ENCODE results near the gene TSC22D2. TPM values are rescaled to one million over a fixed set of nuclear protein-coding genes. Genes with fewer than 3 reads are reported as not detected.

The TSC22D2 gene
- total RNA-seq, 4 donors from 2014 or later = 19.8 to 59.7 (median 29.5) TPM

DNA sequence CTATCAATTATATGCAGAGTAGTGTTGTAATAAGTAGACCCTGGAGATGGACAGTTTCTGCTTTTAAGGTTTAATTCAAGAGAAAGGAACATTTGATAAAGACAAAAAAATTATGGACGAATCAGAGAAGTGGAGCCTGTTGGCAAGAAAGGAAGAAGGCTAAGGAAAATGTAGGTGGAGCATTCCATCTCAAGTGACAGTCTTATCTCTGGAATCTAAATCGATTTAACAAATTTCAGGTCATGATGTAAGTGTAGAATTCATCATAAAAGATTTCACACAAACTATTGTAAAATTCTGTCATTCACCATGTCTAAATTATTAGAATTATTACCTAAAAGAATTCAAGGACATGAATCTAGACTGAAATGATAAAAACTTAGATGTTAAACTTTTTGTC, 36.3 kb downstream of the TSC22D2 start:
- intact Hi-C loops (cut with DNase I; ENCODE audit: low total_unique reads) (no loop called here), in situ Hi-C loops (cut with MboI; ENCODE audit: low pct_ligation_motif_present in 1 of 4, low pct_unique_long_range_greater_than_20kb in 1 of 4, low sequenced_read_pairs in 3 of 4) (no loop called here)
- Histone ChIP-seq H3K36me3 (no peaks in the 10 kb centered on the region), H3K4me1 (peaks cover 4 to 33% (median 6%) of the 10 kb centered on the region in 4 donors), H3K9me3 (no peaks in the 10 kb centered on the region), H3K27me3 (no peaks in the 10 kb centered on the region), H3K4me3 (no peak overlapping the region), H3K27ac (no peak overlapping the region)
- TF ChIP-seq, protein P1, sequence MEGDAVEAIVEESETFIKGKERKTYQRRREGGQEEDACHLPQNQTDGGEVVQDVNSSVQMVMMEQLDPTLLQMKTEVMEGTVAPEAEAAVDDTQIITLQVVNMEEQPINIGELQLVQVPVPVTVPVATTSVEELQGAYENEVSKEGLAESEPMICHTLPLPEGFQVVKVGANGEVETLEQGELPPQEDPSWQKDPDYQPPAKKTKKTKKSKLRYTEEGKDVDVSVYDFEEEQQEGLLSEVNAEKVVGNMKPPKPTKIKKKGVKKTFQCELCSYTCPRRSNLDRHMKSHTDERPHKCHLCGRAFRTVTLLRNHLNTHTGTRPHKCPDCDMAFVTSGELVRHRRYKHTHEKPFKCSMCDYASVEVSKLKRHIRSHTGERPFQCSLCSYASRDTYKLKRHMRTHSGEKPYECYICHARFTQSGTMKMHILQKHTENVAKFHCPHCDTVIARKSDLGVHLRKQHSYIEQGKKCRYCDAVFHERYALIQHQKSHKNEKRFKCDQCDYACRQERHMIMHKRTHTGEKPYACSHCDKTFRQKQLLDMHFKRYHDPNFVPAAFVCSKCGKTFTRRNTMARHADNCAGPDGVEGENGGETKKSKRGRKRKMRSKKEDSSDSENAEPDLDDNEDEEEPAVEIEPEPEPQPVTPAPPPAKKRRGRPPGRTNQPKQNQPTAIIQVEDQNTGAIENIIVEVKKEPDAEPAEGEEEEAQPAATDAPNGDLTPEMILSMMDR (IDR thresholded peaks at IDR 0.05) = no peak
- no peak for TF ChIP-seq POLR2AphosphoS5 (IDR thresholded peaks at IDR 0.05)
- no peak for TF ChIP-seq EP300 (IDR thresholded peaks at IDR 0.05; ENCODE audit: low read depth)
- no peak for TF ChIP-seq POLR2A (IDR thresholded peaks at IDR 0.05)
- DNase-seq = no peak
- WGBS, 2 donors (ENCODE audit: low coverage in 1 of 2) = 77 to 82% methylated on average over 2 of the region's 2 CpGs

DNA sequence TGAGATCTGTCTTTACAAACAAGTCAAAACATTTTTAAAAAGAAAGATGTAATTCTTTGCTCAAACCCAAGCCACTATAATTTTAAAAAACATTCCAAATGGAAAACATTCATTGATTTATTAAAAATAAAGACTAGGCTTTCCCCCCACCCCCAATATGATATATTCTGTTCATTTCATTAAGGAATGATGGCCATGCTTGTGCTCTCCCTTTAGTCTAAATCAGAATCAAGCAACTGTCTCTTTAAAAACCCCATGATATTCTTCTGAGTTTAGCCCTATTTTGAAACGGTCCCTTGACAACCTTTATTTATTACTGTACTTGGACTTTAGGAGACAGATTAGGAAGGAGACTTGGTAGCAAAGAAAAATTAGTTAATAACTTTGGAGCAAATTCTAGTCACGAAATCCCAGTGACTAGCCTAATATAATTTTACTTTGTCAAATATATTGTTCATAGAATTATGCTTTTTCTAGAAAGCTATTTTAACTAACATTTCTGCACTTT, 38.4 kb downstream of the TSC22D2 start:
- Histone ChIP-seq H3K27ac (no peak overlapping the region), H3K4me3 (no peak overlapping the region), H3K4me1 (peaks cover 7 to 49% (median 16%) of the 10 kb centered on the region in 4 donors), H3K36me3 (no peaks in the 10 kb centered on the region), H3K27me3 (no peaks in the 10 kb centered on the region), H3K9me3 (no peaks in the 10 kb centered on the region)
- no peak for DNase-seq
- 50 to 64% methylated on average over 2 of the region's 2 CpGs for WGBS, 2 donors (ENCODE audit: low coverage in 1 of 2)
- TF ChIP-seq, protein P1 (IDR thresholded peaks at IDR 0.05) = no peak
- no peak for TF ChIP-seq POLR2A (IDR thresholded peaks at IDR 0.05)
- no peak for TF ChIP-seq EP300 (IDR thresholded peaks at IDR 0.05; ENCODE audit: low read depth)
- TF ChIP-seq POLR2AphosphoS5 (IDR thresholded peaks at IDR 0.05) = no peak
- in situ Hi-C loops (cut with MboI; ENCODE audit: low pct_ligation_motif_present in 1 of 4, low pct_unique_long_range_greater_than_20kb in 1 of 4, low sequenced_read_pairs in 3 of 4) = no loop called here
- intact Hi-C loops (cut with DNase I; ENCODE audit: low total_unique reads) = no loop called here

DNA sequence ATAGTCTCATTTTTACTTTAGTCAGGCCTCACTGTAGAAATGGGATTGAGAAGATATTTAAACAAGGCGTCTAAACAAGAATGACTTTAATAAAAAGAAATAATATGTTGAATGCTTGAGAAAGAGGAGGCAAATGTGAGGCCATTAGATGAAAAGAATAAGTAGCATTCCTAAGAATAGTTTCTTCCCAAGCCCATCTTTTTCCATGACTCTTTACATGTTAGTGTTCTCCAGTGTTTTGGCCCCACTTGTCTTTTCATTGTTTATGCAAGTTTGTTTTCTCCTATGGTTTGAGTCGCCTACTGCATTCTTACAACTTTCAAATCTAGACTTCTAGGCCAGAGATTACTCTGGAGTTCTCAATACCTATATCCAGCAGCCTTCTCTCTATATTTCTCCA, 39.0 kb downstream of the TSC22D2 start:
- no peak for TF ChIP-seq EP300 (IDR thresholded peaks at IDR 0.05; ENCODE audit: low read depth)
- TF ChIP-seq, protein P1 (IDR thresholded peaks at IDR 0.05) = no peak
- in situ Hi-C loops (cut with MboI; ENCODE audit: low pct_ligation_motif_present in 1 of 4, low pct_unique_long_range_greater_than_20kb in 1 of 4, low sequenced_read_pairs in 3 of 4) = no loop called here
- Histone ChIP-seq H3K4me1 (peaks cover 7 to 52% (median 19%) of the 10 kb centered on the region in 4 donors), H3K27ac (no peak overlapping the region), H3K27me3 (no peaks in the 10 kb centered on the region), H3K36me3 (no peaks in the 10 kb centered on the region), H3K9me3 (no peaks in the 10 kb centered on the region), H3K4me3 (no peak overlapping the region)
- intact Hi-C loops (cut with DNase I; ENCODE audit: low total_unique reads) = no loop called here
- no peak for DNase-seq
- WGBS, 2 donors (ENCODE audit: low coverage in 1 of 2) = 92 to 93% methylated on average over 2 of the region's 2 CpGs

DNA sequence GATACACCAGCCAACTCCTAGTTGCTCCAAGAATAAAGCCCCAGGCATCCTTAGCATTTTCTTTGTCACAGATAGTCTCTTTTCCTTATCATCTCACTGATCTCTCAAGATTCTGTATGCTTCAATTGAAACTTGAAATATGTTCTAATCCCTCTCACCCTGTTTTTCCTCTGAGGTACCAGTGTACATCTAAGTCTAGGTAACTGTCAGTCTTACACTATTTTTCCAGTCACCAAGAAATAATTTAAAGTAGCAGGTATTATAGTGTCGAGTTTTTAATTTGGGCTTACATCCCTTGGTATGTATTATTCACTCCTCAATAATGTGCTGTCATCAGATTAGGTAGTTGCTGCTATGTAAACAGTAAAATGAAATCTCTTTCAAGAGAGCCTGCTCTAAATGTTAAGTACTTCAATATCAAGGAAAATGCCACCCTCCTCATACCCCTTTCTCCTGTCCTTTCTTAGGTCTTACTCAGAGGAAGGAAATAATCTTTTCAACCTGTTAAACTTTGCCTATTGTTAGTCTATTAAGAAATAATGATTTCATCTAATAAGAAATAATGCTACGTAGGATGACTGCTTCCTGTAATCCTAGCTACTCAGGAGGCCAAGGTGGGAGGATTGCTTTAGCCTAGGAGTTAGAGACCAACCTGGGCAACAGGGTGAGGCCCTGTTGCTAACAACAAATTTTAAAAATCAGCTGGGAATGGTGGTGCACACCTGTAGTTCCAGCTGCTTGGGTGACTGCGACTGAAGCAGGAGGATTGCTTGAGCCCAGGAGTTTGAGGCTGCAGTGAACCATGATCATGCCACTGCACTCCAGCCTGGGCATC, 39.8 kb downstream of the TSC22D2 start:
- DNase-seq = no peak
- H3K4me1 ChIP-seq = peaks cover 7 to 56% (median 19%) of the 10 kb centered on the region in 4 donors

More for the DNA sequence above, 39.8 kb downstream of the TSC22D2 start:
- no peaks in the 10 kb centered on the region for H3K9me3 ChIP-seq
- no peak overlapping the region for H3K4me3 ChIP-seq
- no peak overlapping the region for H3K27ac ChIP-seq
- no peaks in the 10 kb centered on the region for H3K27me3 ChIP-seq
- intact Hi-C loops (cut with DNase I; ENCODE audit: low total_unique reads) (no loop called here), in situ Hi-C loops (cut with MboI; ENCODE audit: low pct_ligation_motif_present in 1 of 4, low pct_unique_long_range_greater_than_20kb in 1 of 4, low sequenced_read_pairs in 3 of 4) (no loop called here)
- 82 to 94% methylated on average over 3 of the region's 3 CpGs for WGBS, 2 donors (ENCODE audit: low coverage in 1 of 2)
- no peaks in the 10 kb centered on the region for H3K36me3 ChIP-seq
- no peak for TF ChIP-seq POLR2AphosphoS5 (IDR thresholded peaks at IDR 0.05)
- no peak for TF ChIP-seq EP300 (IDR thresholded peaks at IDR 0.05; ENCODE audit: low read depth)
- TF ChIP-seq, protein P1 (IDR thresholded peaks at IDR 0.05) = no peak
- TF ChIP-seq POLR2A (IDR thresholded peaks at IDR 0.05) = no peak
